Uterus (tissue), 2 donors: ENCODE measurements around the gene KCNIP2.

Experiments used
- CTCF ChIP-seq, 4 experiments: fragments of 200-600 bp in 2 of 4; fragments of 450-650 bp in 2 of 4; sonication (generic) in 2 of 4; IDR thresholded peaks; one replicate each; pipeline ENCODE4 v1.5.1; 2016 to 2019; ENCODE audit warnings: antibody characterized with exemption in 4 of 4, mild to moderate bottlenecking in 2 of 4, moderate library complexity in 1 of 4
- POLR2A ChIP-seq, 2 donors: fragments of 450-650 bp; IDR thresholded peaks; one replicate each; pipeline ENCODE4 v1.6.1; 2016; ENCODE audit warnings: antibody characterized with exemption in 2 of 2, mild to moderate bottlenecking in 1 of 2, moderate library complexity in 1 of 2

- no peak for TF ChIP-seq CTCF (IDR thresholded peaks at IDR 0.05)
- TF ChIP-seq POLR2A (IDR thresholded peaks at IDR 0.05) = no peak
These were observed 46.1 kb downstream of the KCNIP2 start for GRCh38 chr10:101797403-101798059.
